Omental fat pad (tissue), 4 donors: ENCODE results near the gene RHOJ. TPM values are rescaled to one million over a fixed set of nuclear protein-coding genes. Genes with fewer than 3 reads are reported as not detected.

Source experiments
- ATAC-seq: fragments of 150-250 bp; one replicate; pipeline ENCODE4 v1.9.1; 2016; ENCODE audit warnings: mild to moderate bottlenecking, moderate library complexity; ENCODE audit not compliant: low FRiP score
- DNase-seq: peaks from one replicate; pipeline ENCODE4 v3.0.0-alpha.2; 2019; ENCODE audit warnings: low spot score
- total RNA-seq, 4 donors: library from RNA; depleted of rRNA; stranded (reverse); fragments of >200 nt; gene quantifications; one replicate each; pipeline ENCODE4 v1.1.0, GENCODE V29; 2016
- TF ChIP-seq, protein P1 (sequence below), 3 donors: fragments of 450-650 bp; IDR thresholded peaks; one replicate each; pipeline ENCODE4 v1.5.1; 2016 to 2017; ENCODE audit warnings: antibody characterized with exemption in 3 of 3, mild to moderate bottlenecking in 3 of 3, moderate library complexity in 2 of 3

RHOJ gene
- total RNA-seq, 4 donors from 2014 or later = 5.2 to 33.9 (median 11.8) TPM

DNA sequence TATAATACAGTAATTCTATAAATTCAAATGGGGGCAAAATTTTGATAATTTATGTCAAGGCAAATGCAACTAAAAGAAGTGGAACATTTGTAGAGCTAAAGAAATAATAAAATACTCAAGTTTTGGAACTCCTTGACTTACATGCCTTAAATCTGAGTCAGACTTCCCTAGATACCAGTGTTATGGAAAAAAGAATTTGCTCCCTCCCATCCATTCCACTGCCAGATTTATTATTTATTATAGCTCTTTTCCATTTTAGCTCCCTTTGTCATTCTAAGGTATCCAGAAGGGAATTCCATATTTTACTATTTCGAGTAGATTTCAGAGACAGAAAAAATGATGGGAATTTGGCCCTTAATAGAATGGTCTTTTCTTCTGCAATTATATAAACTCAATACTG, 44.0 kb downstream of the RHOJ start:
- TF ChIP-seq, protein P1, sequence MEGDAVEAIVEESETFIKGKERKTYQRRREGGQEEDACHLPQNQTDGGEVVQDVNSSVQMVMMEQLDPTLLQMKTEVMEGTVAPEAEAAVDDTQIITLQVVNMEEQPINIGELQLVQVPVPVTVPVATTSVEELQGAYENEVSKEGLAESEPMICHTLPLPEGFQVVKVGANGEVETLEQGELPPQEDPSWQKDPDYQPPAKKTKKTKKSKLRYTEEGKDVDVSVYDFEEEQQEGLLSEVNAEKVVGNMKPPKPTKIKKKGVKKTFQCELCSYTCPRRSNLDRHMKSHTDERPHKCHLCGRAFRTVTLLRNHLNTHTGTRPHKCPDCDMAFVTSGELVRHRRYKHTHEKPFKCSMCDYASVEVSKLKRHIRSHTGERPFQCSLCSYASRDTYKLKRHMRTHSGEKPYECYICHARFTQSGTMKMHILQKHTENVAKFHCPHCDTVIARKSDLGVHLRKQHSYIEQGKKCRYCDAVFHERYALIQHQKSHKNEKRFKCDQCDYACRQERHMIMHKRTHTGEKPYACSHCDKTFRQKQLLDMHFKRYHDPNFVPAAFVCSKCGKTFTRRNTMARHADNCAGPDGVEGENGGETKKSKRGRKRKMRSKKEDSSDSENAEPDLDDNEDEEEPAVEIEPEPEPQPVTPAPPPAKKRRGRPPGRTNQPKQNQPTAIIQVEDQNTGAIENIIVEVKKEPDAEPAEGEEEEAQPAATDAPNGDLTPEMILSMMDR (IDR thresholded peaks at IDR 0.05) = no peak
- no peak for DNase-seq
- ATAC-seq = peak; percentile 50

DNA sequence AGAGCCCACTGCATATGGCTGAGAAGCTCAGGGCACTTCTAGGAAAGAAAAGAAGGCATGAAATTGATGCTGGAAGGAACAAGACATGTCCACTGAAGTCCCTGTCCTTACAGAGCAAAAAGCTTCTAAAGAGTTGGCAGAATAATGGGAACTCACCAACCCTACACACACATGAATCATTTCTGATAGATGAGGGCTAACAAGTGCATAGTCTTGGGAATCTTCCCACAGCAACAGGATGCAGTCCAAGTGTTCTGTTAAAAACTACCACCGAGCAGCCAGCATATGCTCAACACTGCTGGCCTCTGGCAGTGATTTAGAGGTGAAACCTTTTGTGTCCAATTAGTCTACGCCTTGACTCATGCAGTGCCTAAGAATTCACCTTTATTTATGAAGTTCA, 44.8 kb downstream of the RHOJ start:
- TF ChIP-seq, protein P1 (IDR thresholded peaks at IDR 0.05) = no peak
- no peak for DNase-seq
- peak; percentile 61 for ATAC-seq

DNA sequence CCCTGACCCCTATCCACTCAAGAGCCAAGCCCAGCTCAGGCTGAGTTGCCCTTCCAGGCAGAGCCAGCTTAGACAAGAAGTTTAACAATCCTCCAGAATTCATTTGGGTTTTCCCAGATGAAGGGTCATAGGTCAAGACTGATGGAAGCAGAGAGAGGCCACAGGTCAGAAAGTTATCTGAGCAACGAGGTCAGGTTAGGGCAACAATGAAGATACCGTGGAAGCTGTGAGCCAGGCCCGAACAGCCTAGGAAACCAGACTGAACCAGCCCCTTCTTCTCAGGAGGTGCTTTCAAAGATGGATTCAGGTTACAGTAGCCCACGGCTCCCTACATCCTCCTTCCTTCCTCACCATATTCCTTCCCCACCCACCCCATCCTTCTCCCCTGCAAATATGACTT, 53.1 kb downstream of the RHOJ start:
- TF ChIP-seq, protein P1 (IDR thresholded peaks at IDR 0.05) = no peak
- ATAC-seq (no peak), DNase-seq (no peak)

DNA sequence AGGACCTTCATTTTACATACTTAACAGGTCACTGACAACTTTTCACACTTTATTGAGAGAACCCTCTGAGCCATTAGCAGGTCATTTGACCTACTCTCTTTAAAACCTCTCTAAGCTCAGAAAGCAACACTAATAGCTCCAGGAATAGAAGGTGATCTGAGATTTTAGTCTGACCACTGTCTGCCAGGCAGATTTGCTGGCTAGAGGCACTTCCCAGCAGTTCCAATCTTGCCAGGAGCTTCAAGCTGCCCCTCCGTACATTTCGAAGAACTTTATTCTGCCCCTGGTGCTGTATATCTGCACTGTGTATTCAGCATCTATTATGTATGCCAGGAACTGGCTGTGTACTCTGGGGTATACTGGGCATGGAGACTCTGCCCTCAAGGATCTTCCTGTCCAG, 58.2 kb downstream of the RHOJ start:
- TF ChIP-seq, protein P1 (IDR thresholded peaks at IDR 0.05) = no peak
- no peak for DNase-seq
- no peak for ATAC-seq

DNA sequence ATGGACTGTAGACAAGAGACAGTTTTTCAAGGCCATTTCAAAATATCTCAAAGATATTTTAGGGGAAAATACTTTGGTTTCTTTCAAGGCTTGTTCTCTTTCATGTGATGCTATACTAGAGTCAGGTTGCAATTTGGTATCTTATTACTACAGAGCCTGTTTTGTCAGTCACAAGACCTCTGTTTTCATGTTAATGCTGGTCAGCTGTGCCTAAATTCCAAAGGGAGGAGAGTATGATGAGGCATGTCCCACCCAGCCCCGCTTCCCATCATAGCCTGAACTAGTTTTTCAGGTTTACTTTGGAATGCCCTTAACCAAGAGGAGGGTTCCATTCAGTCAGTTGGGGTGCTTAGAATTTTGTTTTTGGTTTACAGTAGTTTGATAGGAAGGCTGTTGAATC, 61.9 kb downstream of the RHOJ start:
- no peak for ATAC-seq
- TF ChIP-seq, protein P1 (IDR thresholded peaks at IDR 0.05) = no peak
- no peak for DNase-seq

DNA sequence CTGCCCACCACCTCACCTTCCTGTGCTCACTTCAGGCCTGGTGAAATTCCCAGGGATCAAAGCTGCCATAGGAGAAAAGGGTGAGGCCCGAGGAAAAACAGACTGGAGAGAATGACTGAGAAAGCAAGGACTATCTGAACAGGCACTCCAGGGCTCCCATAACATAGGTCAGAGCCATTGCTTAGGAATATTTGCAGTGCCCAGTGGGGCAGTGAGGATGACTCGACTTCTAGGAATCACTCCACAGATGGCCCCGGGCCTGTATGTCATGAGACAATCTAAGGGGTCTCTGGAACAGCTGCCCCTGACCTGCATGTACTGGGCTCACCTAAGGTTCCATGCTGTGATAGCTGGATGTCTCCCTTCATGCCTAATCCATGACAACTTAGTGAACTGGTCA, 62.9 kb downstream of the RHOJ start:
- ATAC-seq (no peak), DNase-seq (no peak)
- TF ChIP-seq, protein P1 (IDR thresholded peaks at IDR 0.05) = no peak

DNA sequence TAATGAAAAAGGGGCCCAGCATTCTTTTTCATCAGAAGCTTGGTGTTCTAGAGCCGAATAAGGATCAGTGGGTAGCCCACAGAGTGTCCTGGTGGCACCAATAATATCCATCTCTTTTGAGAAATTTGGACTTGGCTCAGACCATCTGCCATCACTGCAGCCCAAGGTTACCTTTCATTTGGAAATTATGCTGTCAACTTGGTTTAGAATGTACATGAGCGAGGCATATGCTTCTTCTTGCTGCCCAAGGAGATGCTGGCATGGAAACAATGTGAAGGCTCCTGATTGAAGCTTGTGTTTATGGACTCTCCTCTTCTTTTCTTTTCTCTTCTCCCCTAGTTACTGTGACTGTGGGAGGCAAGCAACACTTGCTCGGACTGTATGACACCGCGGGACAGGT, 64.5 kb downstream of the RHOJ start:
- no peak for ATAC-seq
- no peak for DNase-seq
- TF ChIP-seq, protein P1 (IDR thresholded peaks at IDR 0.05) = no peak
